GM04504 (cell line): Measurements from ENCODE around the gene CANX.

Experiments used
- DNase-seq: peaks from one replicate; pipeline ENCODE4 v3.0.0-alpha.2; 2012; ENCODE audit warnings: low read depth

Gene CANX

DNA sequence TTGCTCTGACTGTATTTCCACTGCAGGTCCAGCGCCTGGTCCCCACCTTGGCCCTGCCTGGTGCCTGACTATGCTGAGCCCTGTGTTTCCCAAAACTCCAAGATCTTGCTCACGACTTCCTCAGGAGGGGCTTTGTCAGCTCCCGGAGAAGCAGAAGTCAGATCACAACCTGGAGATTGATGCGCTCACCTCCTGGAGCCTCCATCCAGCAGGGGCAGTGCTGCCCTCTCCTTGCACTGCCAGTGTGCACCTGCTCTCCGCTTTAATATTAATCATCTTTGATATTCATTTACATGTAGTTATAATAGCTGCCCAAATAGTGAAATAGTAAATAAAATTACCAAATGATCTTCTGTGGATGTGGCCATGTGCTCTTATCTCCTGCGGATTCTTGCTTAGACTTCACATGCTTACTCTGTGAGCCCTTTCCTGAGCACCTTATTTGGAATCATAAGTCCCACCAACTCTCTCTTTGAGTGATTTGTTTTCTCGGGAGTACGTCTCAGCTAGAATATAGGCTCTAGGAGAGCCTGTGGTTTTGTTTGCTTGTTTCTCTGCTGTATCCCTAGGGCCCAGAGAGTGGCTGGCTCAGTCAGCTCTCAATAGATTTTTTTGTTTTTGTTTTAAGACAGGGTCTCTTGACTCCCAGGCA is 51.2 kb downstream of the CANX start:
- no peak for DNase-seq

DNA sequence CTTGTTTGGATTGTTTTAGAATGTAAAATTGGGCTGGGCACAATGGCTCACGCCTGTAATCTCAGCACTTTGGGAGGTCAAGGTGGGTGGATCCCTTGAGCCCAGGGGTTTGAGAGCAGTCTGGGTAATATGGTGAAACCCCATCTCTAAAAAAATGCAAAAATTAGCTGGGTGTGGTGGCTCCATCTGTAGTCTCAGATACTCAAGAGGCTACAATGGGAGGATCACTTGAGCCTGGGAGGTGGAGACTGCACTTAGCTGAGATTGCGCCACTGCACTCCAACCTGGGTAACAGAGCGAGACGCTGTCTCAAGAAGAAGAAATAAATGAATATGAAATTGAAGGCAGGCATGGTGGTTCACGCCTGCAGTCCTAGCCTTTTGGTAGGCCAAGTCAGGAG is 55.2 kb downstream of the CANX start:
- DNase-seq: no peak

DNA sequence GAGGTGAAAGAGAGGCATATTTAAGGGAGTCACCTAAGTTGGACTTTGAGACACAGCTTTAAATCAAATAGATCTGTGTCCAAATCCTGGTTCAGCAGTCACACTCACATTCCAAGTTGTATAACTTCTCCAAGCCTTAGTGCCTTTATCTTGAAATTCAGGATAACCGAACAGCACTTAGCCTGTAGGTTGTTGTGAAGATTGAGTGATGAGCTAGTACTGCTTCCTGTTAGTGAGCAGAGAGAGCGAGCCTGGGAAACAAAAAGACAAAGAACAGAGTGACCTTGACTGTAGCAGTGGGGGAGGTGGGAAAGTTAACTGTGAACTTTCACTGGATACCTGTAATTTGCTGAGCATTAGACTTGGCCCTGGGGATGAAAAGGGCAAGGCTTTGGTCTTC is 56.3 kb downstream of the CANX start:
- DNase-seq: no peak

DNA sequence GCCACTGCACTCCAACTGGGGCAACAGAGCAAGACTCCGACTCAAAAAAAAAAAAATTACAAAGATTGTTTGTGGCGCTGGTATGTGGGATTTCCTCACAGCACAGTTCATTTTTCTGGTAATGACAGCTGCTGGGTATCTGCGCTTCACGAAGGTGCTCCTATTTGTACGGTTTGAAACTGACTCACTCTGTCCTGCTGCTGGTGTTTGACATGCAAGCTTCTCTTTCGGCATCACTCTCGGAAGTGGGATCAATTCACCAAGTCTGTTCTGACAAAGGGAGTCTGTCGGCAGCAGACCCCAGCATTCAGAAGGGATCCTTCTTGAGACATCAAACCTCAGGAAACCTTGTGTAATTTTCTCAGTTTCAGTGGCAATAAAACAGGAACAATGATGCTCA is 60.2 kb downstream of the CANX start:
- no peak for DNase-seq

DNA sequence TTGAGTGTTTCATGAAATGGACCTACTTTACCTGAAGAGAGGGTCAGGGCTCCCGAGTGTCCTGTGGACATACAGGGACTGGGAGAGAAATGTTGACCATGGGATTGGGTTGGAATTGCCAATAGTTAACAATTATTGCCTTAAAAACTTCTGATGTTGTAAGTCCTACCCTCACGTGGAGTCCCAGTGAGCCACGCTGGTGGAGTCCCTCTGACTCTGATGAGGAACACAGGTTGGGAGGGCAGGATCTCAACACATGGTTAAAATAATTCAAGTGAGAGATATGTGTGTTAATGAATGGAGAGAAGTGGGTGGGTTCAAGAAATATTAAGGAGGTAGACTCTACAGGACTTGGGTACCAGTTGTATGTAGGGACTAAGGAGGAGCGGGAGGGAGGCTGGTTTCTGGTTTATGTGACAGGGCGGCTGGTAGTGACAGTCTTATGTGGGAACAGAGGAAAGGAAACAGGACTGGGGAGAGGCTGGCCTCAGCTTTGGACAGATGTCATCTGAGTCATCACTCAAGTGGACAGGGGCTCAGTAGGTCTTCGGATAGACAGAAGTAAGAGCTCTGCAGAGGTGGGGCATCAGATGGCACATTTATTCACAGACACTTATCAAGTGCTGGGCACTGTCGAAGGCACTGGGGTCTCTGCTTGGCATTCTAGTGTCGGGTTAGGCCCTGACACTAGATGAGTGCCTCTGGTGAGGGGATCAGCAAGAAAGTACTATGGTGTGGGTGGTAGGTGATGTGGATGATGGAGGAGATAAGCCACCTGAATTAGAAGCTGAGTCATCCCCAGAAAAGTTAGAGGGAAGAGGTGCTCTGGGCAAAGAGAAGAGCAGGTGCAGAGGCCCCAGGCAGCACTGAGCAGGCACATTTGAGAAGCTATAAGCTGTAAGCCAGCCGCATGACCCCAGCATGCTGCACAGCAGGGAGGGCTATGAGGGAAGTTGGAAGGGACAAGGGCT is 61.1 kb downstream of the CANX start:
- DNase-seq: no peak

DNA sequence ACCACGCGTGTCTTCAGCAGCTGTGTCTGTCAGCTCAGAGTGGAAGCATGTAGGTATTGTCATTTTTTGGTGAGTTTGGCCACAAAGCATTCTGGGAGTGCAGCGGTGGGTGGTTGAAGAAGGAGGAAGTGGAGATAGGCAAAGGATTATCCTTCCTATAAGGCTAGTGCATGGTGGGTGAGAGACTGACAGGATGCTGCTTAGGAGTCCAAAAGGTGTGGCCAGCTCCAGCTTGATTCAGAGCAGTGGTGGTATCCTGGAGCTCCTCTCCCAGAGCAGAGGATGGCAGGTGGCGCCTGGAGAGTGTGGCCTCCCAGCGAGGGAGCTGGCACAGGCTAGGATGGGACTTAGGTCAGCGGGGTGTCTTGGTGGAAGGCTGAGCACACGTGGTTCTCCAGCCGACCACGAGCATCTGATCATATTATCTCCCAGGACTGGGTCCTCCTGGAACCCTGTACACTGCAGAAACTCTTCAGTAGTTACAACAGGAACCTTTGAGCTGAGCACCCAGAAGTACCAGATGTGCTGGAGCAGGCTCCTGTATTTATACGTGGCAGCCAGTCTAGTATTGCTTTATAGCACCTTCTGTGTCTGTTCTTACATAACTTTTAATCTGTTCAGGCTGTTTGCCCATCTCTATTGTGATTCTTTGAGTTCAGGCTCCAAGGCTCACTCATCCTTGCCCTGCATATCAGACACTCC is 63.5 kb downstream of the CANX start:
- no peak for DNase-seq

DNA sequence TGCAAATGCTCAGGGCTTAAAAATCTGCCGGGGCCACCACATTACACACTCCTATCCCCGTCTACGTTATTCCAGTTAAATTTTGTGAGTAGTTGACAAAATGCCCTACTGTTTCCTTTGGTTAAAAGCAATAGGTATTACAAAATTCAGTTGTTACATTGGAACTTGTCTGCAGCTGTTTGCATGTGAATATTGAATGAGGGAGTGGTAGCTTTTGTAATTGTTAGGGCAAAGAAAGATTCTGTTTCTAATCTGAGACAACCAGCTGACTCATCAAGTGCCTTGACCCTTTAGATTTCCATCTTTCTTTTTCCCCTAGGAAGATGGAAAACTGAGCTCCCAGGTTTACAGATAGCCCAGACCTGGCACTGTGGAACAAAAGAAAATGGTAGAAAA is 64.0 kb downstream of the CANX start:
- DNase-seq: peak; percentile 50

DNA sequence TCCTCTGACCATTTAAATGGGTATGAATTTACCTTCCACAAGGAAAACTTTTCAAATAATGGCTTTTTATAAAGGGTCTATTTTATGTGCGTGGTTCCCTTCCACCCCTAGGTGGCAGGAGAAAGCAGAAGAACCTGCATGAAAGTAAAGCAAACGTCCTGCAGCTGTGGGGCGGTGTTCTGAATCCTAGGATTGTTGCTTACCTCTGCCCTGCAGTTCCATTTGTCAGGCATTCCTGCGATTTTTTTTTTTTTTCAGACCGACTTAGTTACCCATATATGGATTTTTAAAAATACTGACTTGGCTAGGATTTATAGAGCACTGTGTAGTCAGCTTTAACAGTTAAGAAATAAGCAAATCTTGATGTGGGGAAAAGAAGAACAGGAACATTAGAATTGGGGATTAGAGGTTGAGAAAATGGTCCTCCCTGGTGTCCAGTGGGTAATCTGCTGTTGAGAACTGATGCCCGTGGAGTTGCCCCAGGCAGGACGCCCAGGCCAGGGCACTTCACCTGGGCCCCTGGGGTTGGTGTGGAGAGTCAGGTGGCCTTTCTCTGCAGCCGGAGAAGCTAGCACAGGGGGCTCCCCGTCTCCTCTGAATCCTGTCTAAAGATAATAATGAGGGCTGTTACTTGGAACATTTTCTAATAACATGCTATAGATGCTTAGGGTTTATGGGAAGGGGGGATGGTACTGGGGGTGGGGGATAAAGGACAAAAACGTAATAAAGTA is 64.6 kb downstream of the CANX start:
- peak; percentile 48 for DNase-seq

DNA sequence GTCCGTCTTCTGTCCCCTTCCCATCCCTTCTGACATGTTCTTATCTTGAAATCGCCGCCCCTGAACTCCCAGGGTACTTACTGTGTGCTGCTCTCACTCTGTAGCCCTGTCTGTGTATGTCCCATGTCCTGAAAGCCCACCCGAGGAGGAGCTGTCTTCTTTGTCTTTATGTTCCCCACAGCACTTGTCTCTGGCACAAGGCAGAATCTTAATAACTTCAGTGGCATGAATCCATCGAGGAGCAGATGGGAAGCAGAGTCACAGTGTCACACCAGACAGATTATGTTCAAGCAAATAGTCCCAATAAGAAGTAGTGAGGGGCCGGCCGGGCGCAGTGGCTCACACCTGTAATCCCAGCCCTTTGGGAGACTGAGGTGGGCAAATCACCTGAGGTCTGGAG is 65.3 kb downstream of the CANX start:
- DNase-seq: no peak

DNA sequence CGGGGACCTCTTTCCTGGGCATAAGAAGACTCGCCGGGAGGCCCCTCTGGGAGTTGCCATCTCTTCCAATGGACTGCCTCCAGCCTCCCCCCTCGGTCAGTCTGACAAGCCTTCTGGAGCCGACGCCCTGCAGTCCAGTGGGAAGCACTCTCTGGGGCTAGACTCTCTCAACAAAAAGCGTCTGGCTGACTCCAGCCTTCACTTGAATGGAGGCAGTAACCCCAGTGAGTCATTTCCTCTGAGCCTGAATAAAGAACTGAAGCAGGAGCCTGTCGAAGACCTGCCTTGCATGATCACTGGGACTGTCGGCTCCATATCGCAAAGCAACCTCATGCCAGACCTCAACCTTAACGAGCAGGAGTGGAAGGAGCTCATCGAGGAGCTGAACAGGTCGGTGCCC is 66.6 kb downstream of the CANX start:
- peak; percentile 72 for DNase-seq

DNA sequence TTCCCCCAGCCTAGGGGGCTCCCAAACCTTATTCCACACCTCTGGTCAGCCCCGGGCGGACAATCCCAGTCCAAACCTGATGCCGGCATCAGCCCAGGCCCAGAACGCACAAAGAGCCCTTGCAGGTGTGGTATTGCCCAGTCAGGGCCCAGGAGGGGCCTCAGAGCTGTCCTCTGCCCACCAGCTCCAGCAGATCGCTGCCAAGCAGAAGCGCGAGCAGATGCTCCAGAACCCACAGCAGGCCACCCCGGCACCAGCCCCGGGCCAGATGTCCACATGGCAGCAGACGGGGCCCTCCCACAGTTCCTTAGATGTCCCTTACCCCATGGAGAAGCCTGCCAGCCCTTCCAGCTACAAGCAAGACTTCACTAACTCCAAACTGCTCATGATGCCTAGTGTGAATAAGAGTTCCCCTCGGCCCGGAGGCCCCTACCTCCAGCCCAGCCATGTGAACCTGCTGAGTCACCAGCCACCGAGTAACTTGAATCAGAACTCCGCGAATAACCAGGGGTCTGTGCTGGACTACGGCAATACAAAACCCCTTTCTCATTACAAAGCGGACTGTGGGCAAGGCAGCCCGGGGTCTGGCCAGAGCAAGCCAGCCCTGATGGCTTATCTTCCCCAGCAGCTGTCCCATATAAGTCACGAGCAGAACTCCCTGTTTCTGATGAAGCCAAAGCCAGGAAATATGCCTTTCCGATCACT is 67.4 kb downstream of the CANX start:
- no peak for DNase-seq

DNA sequence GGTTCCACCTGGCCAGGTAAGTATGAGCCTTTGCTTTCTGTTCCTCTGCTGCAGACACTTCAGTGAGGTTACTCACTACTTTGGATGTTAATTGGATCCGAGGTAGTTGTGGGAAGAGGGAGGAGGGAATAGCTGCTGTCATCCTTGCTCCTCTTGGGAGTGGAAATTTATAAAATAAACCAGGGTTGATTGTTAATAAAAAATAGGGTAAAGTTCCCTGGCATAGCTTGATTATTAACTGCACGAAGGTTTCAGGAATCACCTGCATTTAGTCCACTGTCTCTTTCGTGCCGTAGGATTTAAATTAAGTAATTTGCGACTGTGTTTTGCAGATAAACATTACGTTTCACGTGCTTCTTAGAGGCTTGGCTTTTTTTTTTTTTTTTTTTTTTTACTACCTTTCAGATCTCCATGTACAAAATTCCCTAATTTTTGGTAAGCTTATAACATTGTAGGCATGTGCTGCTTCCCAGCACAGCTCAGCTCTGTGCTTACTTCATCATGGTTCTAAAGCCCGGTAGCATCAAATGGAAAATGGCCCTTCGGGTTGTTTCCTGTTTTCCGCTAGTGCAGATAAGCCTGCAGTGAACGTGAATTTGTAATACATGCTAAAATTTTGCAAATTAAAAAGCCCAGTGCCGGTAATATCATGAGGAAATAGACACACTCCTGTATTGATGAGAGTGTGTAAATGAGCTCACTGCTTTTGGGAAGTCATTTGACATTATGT is 68.1 kb downstream of the CANX start:
- no peak for DNase-seq

DNA sequence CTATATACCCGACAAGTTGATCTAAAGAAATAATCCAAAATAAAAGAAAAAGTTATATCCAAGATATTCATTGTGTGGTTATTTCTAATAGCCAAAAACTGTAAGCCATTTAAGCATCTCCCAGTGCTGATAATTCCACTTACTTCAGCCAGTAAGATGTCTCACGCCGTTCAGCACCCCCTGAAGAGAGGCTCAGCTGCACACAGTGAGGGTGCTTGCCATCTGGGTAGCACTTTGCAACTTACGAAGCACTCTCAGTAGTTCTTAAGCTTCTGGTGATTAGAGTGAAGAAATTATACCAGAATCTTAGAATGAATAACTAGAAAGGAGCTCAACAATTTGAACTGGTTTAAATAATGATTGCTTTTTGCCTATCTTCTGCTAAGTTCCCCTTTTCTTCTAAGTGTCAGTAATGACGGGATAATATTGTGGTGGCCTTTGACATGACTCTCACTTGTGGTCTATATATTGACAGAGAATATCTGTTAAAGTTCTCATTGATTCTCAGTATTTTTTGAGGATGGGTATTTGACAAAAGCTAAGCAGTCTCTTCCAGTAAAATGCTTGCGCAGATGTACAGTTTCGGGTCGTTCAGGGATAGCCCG is 68.8 kb downstream of the CANX start:
- DNase-seq: no peak

DNA sequence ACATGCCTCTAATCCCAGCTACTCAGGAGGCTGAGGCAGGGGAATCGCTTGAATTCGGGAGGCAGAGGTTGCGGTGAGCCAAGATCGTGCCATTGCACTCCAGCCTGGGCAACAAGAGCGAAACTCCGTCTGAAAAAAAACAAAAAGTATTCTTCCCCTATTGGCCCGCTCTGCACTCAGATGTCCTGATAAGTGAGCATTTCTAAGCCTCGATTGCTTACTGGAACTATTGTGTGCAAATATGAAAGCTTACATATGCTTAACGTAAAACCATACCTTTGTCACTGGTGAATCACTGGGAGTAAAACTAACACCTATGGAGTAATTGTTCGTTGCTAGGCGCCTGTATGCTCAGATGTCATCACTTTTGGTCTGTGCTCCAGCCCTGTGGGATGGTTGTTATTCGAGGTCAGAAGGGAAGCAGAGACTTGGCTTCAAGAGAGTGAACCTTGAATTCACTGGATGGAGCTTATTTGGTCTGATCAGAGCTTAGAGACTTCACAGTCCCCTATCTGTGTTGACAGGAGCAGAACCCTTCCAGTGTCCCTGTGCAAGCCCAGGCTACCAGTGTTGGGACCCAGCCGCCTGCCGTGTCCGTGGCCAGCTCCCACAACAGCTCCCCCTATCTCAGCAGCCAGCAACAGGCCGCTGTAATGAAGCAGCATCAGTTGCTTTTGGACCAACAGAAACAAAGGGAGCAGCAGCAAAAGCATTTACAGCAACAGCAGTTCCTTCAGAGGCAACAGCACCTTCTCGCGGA is 69.7 kb downstream of the CANX start:
- no peak for DNase-seq

DNA sequence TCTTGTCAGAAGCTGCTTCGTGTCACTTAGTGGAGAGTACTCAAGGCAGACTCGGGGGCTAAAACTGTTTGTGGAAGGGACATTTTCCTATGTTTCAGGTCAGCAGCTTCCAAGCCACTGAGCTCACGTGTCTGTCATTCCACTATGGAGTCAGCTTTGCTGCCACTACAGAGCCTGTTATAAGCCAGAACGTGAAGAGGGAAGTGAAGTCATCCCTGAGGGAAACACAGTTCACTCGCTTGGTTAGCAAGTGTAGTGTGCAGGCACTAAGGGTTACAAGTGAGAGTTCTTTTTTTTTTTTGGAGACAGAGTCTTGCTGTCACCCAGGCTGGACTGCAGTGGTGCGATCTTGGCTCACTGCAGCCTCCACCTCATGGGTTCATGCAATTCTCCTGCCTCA is 70.5 kb downstream of the CANX start:
- DNase-seq: no peak

DNA sequence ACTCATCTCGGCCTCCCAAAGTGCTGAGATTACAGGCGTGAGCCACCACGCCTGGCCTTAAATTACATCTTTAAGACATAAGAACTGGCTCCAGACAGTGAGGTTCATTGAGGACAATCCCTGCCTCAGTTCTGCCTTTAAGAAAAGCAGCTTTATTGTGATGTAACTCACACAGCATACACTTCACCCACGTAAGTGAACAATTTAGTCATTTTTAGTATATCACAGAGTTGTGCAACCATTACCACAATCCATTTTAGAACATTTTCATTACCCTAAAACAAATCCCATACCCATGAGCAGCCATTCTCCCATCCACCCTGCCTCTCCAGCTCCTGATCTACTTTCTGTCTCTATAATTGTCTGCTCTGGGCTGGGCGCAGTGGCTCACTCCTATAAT is 71.0 kb downstream of the CANX start:
- no peak for DNase-seq

DNA sequence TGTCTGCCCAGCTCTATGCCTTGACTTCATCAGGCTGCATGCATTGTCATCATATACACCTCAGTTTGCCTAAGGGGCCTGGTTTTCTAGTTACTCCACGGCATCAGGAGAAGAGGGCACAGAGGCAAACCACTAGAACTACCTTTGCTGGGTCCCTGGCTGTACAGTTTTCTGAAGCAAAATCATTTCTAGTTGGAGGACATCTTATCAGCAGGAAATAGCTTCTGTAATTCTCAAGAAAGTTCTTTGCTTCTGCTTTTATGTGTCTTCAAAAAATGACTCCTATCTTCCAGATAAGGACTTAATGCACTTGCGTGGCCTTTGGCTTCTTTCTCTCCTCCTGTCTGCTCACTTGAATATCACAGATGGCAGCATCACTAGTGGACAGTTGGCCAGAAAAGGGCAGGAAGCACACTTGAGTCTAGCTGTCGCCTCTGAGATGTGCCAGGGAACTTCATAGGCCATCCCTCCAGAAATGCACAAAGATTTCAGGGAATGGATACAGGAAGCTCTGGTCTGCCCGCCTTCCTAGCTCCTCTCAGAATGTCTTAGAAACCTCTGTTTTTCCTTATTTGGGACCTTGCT is 72.6 kb downstream of the CANX start:
- DNase-seq: no peak

DNA sequence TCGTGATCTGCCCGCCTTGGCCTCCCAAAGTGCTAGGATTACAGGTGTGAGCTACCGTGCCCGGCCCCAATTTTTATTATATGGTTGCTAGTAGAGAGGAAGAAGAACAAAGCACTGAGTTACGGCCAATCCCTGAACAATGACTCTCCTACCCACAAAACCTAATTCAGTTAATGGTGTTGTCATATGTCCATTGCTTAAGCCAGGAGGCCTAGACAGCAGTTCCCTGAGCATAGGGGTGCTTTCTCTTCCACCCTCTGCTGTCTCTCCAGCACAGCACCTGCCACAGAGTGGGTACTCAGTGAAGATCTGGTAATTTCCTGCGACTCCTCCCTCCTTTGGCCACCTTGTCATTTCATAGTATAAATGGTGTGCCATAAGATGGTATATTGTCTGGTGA is 73.6 kb downstream of the CANX start:
- DNase-seq: no peak

DNA sequence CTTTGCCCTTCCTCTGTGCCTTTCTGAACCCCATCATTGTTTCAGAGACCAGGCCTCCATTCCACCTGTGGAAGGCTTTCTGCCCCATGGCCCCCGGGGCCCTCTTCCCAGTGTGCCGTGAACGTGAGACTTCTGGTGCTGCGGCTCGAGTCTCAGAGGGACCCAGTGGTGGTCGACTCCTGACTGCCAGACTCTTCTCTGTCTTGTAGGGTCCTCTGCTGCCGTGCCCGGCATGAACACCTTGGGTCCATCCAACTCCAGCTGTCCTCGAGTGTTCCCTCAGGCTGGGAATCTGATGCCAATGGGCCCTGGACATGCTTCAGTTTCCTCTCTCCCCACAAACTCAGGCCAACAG is 74.9 kb downstream of the CANX start:
- DNase-seq: no peak
